ENCODE results near the gene SCARF2.
"Not testable (repeated sequence)": the region's sequence is repeated elsewhere in the genome, so short reads cannot be mapped to it uniquely, and the experiment has no call there.

Gene SCARF2

DNA sequence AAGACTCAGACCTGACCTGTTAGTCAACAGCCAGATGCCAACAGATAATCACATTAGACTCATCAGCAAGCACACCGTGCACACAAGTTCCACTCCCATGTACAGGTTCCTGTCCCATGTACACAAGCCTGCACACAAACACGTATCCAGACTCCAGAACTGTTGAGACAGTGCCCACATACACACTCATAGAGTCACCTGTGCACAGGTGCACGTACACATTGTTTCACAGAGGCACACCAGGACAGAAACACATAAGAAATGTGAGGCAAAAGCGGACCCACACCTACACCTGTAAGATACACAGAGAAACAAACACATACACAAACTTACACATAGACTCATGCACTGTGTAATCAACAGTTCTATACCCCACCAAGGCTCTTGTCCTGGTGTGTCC lies 46.4 kb downstream of the SCARF2 start:
- no peak for DNase-seq

GRCh38 chr22:20390394-20390907 lies 47.2 kb downstream of the SCARF2 start:
- no peak for DNase-seq

GRCh38 chr22:20389288-20389687 lies 48.3 kb downstream of the SCARF2 start:
- DNase-seq: no peak

- DNase-seq: no peak
Observed at GRCh38 chr22:20388200-20388599, 49.4 kb downstream of the SCARF2 start.

GRCh38 chr22:20386972-20387371 lies 50.7 kb downstream of the SCARF2 start:
- DNase-seq: no peak

GRCh38 chr22:20386336-20386735 lies 51.3 kb downstream of the SCARF2 start:
- DNase-seq: no peak

- DNase-seq: no peak
Observed at GRCh38 chr22:20384865-20385264, 52.8 kb downstream of the SCARF2 start.

GRCh38 chr22:20384171-20384570 lies 53.5 kb downstream of the SCARF2 start:
- no peak for DNase-seq

- DNase-seq: no peak
Observed at GRCh38 chr22:20383538-20383937, 54.1 kb downstream of the SCARF2 start.

GRCh38 chr22:20380486-20380885 lies 57.1 kb downstream of the SCARF2 start:
- no peak for DNase-seq

DNA sequence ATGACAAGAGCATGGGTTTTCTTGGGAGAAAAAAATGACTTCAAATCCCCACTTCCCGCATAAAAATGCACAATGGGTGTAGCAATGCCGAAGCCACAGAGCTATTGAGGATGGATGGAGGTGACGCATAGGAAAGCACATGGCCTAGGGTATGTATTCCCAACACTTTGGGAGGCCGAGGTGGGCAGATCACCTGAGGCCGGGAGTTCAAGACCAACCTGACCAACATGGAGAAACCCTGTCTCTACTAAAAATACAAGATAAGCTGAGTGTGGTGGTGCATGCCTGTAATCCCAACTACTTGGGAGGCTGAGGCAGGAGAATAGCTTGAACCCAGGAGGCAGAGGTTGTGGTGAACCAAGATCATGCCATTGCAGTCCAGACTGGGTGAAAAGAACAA lies 58.9 kb downstream of the SCARF2 start:
- DNase-seq: not testable (repeated sequence)

- no peak for DNase-seq
Observed at GRCh38 chr22:20378110-20378509, 59.5 kb downstream of the SCARF2 start.

- not testable (repeated sequence) for DNase-seq
Observed at GRCh38 chr22:20376983-20377382, 60.6 kb downstream of the SCARF2 start.

- DNase-seq: not testable (repeated sequence)
Observed at GRCh38 chr22:20376281-20376680, 61.3 kb downstream of the SCARF2 start.

Data from SHP77 (cell line).